Body of pancreas (tissue), 4 donors: Measurements from ENCODE around the gene ZDHHC17.

Experiments
- POLR2A ChIP-seq, 3 donors: fragments of 450-650 bp; IDR thresholded peaks; one replicate each; pipeline ENCODE4 v1.6.1; 2016; ENCODE audit warnings: antibody characterized with exemption in 3 of 3, mild to moderate bottlenecking in 2 of 3
- TF ChIP-seq, protein P1 (sequence below), 7 experiments: fragments of 450-650 bp in 4 of 7; fragments of 200-600 bp in 3 of 7; sonication (generic) in 3 of 7; IDR thresholded peaks; one replicate each; pipeline ENCODE4 v1.5.1; 2016 to 2019; ENCODE audit warnings: antibody characterized with exemption in 7 of 7

DNA sequence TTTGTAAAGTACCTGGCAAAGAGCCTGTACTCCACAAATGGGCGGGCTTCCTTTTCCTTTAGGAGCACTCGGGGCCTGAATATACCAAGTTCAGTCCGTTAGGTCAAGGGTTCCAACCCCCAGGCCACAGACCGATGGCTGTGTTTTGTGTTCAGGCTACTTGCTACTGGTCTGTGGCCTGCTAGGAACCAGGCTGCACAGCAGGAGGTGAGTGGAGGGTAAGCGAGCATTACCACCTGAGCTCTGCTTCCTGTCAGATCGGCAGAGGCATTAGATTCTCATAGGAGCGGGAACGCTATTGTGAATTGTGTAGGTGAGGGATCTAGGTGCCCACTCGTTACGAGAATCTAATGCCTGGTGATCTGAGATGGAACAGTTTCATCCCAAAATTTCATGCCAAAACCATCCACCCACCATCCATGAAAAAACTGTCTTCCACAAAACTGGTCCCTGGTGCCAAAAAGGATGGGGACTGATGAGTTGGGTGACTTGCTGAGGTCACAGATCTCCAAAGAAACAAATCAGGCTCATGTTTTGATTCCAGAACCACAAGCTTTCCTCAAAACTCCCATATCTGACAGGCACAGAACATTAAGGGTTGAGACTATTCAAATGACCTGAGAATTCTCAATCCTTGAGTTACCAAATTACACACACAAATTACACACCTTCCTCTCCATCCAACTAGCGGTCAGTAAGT, 110.7 kb downstream of the ZDHHC17 start:
- TF ChIP-seq, protein P1, sequence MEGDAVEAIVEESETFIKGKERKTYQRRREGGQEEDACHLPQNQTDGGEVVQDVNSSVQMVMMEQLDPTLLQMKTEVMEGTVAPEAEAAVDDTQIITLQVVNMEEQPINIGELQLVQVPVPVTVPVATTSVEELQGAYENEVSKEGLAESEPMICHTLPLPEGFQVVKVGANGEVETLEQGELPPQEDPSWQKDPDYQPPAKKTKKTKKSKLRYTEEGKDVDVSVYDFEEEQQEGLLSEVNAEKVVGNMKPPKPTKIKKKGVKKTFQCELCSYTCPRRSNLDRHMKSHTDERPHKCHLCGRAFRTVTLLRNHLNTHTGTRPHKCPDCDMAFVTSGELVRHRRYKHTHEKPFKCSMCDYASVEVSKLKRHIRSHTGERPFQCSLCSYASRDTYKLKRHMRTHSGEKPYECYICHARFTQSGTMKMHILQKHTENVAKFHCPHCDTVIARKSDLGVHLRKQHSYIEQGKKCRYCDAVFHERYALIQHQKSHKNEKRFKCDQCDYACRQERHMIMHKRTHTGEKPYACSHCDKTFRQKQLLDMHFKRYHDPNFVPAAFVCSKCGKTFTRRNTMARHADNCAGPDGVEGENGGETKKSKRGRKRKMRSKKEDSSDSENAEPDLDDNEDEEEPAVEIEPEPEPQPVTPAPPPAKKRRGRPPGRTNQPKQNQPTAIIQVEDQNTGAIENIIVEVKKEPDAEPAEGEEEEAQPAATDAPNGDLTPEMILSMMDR (IDR thresholded peaks at IDR 0.05): no peak
- TF ChIP-seq POLR2A (IDR thresholded peaks at IDR 0.05): no peak
